Retina (tissue), 1 donor: Measurements from ENCODE around the gene LRMDA.

Experiments used
- DNase-seq: peaks from one replicate; pipeline ENCODE4 v3.0.0-alpha.2; 2016

Gene LRMDA

DNA sequence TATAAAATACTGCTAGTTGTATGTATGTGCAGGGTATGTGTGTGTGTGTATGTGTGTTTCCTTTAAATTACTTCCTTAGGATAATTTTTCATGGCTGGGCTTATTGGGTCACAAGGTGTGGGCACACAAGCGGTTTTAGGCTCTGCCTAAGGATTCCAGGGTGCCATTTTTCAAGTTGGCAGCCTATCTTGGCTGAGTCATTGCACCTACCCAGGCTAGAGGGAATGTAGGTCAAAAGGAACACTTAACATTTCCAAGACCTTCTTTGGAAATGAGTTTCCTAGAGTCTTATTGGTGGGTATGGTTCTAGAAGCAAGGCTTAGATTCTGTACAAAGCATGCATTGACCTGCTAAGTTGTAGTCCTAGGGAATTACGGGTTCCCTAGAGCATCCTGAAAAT is 642.1 kb downstream of the LRMDA start:
- DNase-seq, result no peak

DNA sequence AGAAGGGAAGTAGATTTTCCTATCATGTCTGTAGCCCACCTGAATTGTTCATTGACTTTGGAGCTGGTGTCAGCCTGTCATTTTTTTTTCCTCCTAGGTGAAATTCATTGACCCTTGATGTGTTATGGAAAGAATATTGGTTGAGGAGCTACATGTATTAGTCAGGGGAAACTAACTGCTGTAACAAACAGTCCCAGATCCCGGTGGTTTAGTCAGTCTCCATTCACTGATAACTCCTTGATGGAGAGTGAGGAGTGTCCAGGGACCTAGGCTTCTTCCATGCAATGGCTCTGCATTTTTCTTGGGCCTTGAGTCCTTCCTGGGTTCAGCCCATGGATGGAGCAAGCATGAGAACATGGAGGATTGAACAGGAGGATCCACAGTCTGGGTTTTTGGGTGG is 643.2 kb downstream of the LRMDA start:
- no peak for DNase-seq

DNA sequence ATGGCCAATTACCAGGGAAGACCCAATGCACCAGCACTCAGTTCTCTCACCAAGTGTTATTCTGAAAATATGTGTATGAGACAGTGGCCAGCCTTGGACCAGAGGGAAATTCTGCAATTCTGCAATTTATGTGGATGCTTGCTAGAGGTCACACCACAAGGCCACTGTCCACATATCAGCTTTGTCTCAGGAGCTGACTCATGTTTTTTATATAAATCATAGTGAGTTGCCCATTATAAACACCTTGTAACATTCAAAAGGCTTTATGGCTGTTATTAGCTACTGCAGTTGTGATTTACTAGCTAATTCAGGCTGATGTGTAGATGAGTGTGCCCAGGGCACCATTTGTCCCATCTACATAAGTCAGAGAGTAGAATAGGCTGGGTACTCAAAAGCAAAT is 649.0 kb downstream of the LRMDA start:
- DNase-seq, result no peak

DNA sequence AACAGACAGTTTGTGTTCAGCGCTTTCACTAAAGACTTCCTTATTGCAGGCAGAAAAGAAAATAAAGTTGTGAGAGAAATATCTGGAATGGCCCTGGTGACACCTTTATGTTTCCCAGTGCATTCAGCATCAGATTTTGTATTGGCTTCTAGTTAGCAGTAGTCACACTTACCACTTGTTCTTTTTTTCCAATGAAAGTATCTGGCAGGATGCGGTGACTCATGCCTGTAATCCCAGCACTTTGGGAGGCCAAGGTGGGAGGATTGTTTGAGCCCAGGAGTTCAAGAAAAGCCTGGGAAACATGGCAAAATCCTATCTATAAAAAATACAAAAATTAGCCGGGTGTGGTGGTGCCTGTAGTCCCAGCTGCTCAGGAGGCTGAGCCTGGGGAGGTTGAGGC is 649.6 kb downstream of the LRMDA start:
- no peak for DNase-seq

DNA sequence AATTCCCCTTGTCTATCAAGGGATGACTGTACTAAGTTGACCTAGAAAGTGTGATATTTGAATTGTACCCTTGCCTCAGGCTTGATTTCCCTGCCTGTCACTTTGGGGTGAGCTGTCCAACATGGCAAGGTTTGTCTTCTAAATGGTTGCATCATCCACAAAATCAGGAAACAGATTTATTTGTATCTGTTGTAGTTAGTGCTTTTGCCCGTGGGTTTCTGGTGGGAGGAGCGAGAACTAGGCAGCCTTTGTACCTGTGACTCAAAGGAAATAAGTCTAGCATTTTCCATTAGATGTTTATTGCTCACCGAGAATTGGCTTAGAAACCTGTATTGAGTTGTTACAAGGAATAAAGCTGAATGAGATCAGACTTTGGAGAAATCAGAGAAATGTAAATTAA is 650.8 kb downstream of the LRMDA start:
- no peak for DNase-seq

DNA sequence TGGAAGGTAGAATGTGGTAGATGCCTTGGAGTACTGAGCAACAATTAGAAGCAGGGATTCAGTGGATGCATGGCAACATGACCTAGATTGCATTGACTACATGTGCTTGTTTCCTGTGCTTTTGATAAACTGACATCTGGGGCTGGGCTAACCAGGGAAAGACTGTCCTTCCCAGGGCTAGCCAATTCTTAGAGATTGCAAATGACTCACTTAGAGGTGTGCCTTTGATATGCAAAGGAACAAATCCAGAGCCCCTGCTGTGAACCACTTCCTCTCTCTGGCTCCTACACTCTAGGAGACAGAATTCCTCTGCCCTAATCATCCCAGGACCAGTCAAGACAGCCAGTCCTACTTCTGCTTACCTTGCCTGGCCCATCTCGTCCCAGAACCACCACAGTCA is 651.5 kb downstream of the LRMDA start:
- DNase-seq, result peak; percentile 12

DNA sequence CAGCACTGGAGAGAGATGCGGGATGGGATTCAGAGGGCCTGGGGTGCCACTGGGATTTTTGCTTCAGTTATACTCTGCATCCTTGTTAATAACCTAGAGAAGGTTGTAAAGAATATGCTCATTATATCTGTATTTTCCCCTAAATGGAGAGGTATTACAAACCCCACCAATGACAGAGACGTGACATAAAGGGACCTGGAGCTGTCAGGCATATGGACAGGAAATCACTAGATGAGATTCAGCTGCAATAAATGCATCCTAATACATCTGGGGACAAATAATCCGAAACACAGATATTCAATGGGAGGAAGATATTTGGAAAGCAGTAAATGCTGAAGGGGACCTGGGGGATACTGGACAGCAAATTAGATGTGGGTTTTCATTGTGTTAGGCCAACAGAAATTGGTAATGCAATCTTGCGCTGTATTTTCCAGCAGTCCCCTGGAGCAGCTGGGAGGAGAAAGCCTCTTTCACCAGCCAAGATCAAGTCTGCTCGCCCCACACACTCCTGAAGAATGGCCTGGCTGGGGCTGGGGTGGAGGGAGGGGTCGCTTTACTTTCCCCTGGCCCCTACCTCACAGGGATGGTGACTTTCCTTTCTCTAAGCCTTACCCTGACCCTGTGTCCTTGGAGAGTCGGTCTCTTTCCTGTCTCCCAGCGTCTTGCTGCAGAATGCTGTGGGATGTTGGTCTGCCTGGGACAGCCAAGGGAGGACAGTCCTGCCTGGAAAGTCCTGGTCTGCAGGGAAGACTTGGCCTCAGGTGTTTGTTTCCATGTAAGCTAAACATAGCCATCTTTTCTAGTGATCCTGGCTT is 653.8 kb downstream of the LRMDA start:
- no peak for DNase-seq

DNA sequence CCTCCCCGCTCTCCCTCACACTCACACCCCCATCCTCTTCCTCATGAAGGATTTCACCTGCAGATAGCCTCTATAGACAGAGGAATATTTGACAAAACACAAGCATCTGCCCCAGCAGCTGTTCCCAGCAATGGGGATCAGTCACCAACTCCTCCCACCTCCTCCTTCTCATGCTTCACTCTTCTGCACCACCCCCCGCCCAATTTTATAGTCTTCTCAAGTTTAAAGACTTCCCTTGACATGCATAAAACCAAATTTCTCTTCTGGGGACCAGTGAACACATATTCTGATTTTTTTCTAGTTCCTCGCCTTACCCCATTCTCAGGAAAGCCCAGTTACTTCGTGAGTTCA is 654.4 kb downstream of the LRMDA start:
- no peak for DNase-seq

DNA sequence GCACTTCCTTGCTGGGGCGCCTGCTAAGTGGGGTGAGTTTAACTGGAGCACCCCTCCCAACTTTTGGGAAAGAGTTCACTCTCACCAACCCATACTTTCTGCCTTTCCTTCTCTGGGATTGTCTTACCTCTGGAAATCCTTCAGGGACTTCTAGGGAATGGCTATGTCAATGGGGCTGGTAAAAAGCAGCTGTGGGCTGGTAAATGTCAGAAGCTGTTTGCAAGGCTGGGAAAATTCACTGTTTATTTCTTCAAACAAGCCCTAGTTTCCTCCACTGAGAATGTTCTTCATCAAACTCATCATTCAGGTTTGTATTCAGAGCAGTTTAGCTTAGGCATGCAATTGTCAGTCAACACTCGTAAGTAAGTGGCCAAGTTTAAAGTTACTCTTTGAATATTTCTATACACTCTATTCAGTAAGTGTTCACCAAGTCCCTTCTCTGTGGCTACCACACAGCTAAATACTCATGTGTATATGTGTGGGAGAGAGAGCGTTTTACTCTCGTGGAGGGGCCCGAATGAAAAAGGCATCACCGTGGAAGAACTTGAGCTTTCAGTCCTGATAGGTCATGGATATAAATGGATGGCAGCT is 654.8 kb downstream of the LRMDA start:
- no peak for DNase-seq

DNA sequence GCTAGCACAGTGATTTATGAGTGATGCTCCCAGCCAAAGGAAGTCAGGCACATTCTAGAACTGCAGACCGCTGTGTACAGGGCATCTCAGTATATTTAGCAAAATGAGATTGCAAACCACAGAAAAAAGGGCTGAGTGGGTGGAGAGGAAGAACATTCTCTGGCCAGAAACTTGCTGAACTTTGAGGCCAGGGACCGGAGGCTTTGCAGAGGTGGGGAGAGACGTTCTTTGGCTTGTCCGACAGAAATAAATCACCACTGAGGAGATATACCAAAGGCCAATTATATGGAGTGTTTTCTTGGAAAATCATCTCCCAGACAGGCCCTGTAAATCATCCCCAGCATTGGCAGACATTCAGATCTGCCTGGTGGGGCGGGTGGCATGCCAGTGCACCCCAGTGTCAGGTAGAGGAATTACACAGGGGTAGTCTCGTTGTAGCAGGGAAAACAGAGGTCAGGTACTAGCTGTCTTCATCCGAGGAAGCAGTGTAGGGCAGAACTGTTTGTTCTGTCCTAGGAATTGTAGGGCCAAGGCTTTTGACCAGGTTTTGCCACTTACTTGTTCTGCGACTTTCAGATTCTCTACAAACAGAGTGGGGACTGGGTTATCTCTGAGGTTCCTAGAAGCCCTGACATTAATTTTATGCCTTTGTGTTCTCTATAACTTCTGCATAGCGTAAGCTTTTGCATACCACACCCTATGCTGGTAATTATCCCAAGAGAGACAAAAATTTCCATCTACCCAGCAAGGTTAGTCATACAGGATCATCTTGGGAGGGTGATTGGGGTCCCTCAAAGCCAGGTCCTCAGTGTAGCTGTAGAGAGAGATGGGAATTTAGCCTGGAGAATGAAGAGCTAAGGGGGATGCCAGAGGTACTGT is 655.6 kb downstream of the LRMDA start:
- DNase-seq, result no peak

DNA sequence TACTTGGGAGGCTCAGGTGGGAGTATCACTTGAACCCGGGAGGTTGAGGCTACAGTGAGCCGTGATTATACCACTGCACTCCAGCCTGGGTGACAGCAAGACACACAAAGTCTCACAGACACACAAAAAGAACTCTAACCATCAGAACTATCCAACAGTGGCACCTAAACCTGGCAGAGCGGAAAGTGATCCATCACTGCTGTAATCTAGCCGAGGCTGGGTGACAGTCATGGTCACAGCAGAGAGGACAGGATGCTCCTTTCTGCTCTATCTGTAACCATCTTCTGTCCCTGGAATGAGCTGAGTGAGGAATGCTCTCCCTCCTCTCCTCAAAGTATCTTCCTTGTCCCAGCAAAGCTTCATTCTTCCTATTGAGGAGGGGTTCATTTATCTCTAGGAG is 656.6 kb downstream of the LRMDA start:
- DNase-seq, result no peak

DNA sequence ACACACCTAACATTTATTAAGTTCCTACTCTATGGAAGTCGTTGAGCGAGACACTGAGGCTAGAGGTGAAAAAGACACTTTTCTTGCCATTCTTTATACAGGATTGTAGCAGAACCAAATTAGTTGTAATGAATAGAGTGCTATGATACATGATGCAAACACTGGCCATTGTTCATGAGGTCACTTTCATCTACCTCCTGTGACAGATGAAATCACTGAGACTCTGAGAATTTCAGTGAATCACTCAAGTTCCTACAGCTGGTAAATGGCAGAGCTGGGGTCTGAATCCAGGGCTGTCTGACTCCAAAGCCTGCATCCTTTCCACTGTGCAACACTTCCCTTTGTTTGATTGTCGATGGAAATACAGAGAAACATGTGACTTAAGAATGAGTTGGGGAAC is 657.6 kb downstream of the LRMDA start:
- no peak for DNase-seq

DNA sequence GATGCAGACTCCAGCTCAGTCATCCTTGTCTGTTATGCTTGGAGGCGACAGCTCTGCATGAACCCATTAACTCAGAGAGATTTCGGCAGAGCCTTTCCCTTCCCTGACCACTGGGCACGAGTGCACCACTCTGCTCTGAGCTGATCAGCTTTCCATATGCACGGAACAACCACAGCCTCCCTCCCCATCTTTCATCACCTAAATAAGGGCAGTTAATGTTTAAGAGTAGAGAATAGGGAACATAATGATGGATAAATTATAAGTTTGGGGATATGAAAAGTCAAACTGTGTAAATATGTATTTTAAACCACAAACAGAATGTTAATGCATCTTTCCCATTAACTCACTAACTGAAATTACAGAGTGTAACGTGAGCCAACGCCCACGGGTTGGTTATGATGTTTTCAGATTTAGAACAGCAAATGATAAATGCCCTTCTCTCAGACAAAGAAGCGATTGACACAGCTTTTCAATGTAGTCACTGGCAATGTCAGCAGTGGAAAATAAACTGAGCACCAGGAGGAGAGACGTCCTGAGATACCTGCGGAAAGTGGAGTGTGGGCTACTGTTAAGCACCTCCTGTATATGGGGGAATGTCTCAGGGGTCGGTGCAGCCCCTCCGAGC is 658.2 kb downstream of the LRMDA start:
- DNase-seq, result no peak

DNA sequence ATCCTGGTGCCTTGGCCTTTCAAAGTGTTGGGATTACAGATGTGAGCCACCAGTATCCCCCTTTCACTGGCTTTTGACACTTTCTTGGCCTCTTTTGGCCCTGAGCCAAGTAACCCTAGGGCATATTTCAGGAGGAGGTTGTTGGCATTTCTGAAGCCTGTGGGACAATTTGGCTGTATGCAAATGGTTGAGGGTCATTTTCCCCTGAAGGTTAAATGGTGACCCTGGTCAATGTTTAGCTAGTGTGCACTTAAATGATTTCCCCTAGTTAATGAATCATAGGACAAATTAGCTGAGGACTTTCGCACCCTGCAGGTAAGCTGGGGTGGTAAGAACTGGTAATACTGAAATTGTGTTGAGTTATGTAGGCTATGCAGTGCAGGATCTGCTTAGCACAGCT is 660.5 kb downstream of the LRMDA start:
- DNase-seq, result no peak

DNA sequence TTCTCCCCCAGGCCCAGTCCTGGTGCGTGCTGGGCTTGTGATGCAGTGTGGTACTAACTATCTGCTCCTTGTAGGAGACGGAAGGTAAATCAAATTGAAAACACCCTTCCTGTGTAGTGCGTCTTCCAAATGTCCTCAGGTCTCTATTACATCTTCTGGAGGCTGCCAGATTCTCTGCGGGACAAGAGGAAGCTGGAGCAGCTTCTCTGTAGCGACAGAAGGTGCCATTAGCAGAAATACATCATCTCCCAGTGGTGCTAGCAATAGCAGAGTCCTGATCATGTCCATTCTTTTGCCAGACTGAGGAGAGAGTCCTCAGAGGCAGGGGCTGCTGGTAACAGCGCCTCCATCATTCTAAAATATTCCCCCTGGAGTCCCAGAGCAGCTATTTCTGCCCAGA is 675.2 kb downstream of the LRMDA start:
- DNase-seq, result peak; percentile 18

DNA sequence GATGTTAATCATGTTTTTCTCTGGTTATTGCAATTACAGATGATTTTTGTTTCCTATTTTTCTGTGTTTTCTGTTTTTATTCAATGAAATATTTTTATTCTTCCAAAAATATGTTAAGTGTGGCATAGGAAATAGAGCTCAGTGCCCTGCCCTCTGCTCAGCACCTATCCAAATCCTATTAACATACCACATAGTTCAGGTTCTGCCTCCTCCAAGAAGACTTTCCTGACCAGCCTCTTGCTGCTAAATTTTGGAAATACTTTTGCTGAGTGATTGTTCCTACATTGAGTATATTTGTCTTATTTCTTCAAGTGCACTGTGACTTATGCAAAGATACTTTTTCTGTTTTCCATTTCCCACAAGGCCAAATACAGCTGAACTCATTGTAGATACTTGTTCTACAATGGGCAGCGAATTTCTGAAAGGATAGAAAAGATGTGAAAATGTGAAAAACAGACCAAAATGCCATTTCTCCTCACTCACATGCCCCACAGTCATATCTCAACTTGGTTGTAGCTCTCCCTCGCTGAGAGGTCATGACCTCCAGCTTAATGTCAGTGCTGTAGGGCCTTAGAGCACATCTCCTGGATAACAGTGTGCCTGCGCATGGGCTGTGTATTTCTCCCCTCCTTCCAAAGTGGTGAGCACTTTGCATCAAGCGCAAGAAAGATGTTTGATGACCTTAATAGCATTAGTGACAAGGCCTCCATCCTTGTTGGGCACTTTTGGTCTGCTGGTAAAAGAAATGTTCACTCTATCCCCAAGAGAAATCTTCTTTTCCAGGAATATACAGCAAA is 677.3 kb downstream of the LRMDA start:
- no peak for DNase-seq

DNA sequence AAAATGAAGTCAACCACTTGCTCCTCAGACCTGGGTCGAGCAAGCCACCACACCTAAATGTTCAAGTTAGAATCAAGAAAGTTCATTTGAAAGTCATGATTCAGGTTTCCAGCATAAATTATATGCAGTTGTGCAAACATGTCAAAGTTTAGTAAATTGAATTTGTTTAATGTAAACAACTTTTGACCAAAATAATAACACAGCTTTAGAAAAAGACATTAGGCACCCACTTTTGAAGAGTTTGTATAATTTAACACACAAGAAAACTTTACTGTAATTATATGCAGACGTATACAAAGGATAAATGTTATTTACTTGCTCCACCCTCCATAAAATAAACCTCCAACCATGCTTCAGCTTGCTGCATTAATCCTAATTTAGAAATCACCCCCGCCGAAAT is 680.0 kb downstream of the LRMDA start:
- DNase-seq, result no peak

DNA sequence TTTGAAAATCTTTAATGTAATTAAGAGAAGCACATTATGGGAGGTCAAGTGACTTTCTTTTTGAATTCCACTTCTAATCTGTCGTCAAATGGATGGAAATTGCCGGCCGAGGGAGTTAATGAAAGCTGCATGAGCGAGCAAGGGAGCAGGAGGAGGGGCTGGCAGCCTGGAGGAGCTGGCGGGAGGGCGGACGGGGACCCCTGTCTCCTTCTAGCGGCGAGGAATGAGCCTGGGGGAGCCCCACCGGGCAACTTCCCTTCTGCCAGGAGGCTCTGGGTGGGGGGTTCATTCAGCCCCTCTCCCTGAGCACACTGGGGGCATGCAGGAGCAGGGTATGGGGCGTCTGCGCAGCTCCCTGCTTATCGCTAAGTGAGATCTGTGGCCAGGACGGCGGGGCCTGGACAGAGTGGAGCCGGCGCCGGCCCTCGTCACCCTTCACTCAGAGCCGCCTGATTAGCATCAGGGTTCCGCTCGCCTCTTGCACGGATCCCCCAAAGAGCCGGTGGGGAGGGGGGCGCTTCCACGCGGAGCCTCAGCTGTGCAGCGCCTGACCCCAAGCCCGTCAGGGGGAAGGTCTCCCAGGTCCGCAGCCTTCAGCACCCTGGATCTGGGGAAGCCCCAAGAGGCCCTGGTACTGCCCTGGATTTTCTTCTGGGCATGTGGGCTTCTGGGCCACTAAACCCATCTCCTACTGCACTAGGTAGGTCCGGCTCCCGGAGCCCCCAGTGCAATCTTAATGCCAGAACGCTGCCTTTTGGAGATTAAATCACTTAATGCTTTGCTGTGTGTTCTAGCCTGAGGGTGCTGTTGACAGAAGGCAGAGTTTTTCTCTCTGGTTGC is 680.8 kb downstream of the LRMDA start:
- peak; percentile 82 for DNase-seq

DNA sequence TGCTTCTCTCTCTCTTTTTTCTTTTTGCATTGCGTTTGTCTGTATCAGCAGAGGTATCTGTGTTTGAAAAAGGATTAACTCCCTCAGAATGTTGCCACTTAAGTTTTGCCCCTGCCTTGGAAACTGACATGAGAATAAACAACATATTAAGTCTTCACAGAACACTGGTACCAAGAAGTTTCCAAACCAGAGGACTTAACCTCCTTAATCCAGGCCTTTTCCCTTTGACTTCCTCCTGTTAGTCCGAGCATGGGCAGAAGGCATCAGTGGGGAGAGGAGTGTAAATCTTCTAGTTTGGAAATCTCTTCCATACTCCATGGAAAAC is 681.4 kb downstream of the LRMDA start:
- no peak for DNase-seq

DNA sequence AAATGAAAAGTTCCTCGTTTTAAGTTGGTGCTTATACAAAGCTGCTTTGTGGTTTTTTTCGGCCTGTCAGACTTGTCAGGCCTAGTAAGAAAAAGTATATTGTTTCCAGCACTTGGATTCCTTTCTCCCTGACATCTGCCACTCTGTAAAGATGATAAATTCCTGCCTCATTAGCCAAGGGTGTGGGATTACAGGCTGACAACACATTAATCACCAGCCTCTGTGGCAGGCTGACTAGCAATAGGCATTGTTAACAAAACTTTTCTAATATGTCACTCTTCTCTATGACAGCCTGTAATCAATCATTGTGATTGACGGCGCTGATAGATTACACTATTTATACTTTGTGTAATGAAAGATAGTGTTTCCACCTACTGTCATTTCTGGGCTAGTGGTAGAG is 682.5 kb downstream of the LRMDA start:
- no peak for DNase-seq

DNA sequence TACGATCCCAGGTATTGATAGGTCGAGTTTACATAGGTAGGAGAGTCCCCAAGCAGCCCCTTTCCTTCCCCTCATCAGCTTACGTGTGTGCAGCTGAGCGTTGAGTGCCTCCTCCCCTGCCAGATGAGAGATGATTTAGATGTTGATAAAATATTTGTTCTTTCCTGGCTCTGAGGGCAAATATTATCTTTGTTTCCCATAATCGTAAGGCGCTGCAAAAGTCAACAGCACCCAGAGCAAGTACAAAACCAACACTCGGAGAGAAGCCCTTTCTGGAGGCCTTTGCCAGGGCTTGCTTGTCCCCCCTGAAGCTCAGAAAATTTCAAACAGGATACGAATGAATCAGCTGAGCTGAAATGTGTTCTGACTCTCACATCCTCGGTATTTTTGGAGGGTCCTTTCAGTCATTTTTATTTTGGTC is 683.2 kb downstream of the LRMDA start:
- DNase-seq, result no peak

DNA sequence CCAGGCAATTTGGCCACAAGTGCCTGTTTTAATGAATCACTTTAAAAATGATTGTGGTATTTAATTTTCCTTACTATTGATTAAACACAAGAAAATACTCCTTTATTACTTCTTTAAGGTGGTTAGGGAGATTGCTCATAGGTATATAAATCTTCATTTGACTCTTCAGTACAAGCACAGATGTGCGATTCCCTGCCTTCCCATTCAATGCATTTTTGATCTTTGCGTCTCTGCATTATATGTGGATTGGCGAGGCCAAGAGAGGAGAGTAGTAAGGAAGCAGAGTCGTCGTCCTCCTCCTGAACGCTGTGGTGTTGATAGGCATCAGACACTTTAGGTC is 683.7 kb downstream of the LRMDA start:
- DNase-seq, result no peak
